ENCODE measurements around the gene AFG3L2.

GRCh38 chr18:12308386-12309100 is 68.5 kb downstream of the AFG3L2 start:
- TF ChIP-seq EP300 (IDR thresholded peaks at IDR 0.05) (no peak), POLR2A (IDR thresholded peaks at IDR 0.05) (peak; percentile 6 to 38)
